Measurements from ENCODE around the gene DUSP22. TPM values are rescaled to one million over a fixed set of nuclear protein-coding genes. Genes with fewer than 3 reads are reported as not detected.

The DUSP22 gene
- total RNA-seq, 1 experiment from 2014 or later, result 34.8 TPM

DNA sequence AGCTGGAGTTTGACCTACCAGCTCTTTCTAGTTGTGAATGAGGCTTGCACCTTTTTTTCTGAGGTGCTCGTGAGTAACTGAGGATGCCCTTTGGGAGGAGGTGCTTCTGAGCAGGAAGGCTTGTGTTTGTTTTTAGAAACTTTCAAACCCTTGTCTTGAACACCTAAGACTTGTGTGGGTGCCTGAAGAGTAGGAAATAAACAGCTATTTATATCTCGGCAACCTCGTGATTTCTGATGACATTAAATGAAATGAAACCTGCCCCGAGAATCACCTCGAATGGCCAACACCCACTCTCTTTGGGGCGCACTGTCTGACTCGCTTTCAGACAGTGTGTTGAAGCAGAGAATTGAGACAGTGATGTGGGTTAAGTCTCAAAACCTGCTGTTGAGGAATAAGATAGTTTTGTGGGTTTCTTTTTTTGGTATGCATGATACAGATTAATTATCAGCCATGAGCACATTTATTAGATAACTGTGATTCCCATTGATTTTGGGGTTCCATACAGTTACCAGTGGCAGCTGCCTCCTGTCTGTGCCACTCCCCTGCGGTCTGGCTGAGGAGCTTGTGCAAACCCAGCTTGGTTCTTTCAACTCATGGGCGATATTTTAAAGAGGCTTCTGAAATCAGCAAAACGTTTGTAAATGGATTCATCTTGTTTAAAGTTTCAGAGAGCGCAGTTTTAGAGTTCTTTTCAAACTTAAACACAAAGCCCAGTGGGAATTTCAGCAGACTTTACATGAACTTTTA lies 107.7 kb downstream of the DUSP22 start:
- intact Hi-C loops (cut with micrococcal nuclease; ENCODE audit: unreplicated experiment), result no loop called here
- DNase-seq (ENCODE audit: low read depth, low spot score), result no peak
- Histone ChIP-seq H3K9me3 (ENCODE audit: control insufficient read depth, insufficient read depth, low read depth, low read length) (no peaks in the 10 kb centered on the region), H3K36me3 (ENCODE audit: control insufficient read depth, insufficient read depth, low read length) (no peaks in the 10 kb centered on the region), H3K4me1 (ENCODE audit: control insufficient read depth, insufficient read depth, low read length) (no peaks in the 10 kb centered on the region; the same call in 1 of the 2 replicates), H3K27ac (ENCODE audit: low read length) (no peak overlapping the region), H3K4me3 (ENCODE audit: low read depth in 2 of 2, low read length in 2 of 2) (0 out of 4 replicates have a peak overlapping the region, but pooled peaks of 1 of the 2 experiments have one; percentile 8), H3K27me3 (ENCODE audit: control insufficient read depth, insufficient read depth, low read length) (peaks cover 5% of the 10 kb centered on the region)
- no peak for ATAC-seq
- in situ Hi-C loops (cut with HindIII; ENCODE audit: low pct_unique_long_range_greater_than_20kb, low sequenced_read_pairs), result no loop called here
- CTCF ChIA-PET, result no interaction called here
- no TSS peak for BruUV-seq (replicated peaks)
- TF ChIP-seq POLR2AphosphoS5 (IDR thresholded peaks at IDR 0.05; ENCODE audit: low read depth, low read length) (no peak), SIN3A (IDR thresholded peaks at IDR 0.05; ENCODE audit: borderline replicate concordance, insufficient read depth, low read depth, low read length) (no peak), TCF7L2 (IDR thresholded peaks at IDR 0.05; ENCODE audit: low read depth, low read length) (no peak)
- TF ChIP-seq, protein P1, sequence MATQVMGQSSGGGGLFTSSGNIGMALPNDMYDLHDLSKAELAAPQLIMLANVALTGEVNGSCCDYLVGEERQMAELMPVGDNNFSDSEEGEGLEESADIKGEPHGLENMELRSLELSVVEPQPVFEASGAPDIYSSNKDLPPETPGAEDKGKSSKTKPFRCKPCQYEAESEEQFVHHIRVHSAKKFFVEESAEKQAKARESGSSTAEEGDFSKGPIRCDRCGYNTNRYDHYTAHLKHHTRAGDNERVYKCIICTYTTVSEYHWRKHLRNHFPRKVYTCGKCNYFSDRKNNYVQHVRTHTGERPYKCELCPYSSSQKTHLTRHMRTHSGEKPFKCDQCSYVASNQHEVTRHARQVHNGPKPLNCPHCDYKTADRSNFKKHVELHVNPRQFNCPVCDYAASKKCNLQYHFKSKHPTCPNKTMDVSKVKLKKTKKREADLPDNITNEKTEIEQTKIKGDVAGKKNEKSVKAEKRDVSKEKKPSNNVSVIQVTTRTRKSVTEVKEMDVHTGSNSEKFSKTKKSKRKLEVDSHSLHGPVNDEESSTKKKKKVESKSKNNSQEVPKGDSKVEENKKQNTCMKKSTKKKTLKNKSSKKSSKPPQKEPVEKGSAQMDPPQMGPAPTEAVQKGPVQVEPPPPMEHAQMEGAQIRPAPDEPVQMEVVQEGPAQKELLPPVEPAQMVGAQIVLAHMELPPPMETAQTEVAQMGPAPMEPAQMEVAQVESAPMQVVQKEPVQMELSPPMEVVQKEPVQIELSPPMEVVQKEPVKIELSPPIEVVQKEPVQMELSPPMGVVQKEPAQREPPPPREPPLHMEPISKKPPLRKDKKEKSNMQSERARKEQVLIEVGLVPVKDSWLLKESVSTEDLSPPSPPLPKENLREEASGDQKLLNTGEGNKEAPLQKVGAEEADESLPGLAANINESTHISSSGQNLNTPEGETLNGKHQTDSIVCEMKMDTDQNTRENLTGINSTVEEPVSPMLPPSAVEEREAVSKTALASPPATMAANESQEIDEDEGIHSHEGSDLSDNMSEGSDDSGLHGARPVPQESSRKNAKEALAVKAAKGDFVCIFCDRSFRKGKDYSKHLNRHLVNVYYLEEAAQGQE (IDR thresholded peaks at IDR 0.05; ENCODE audit: insufficient read depth in 1 of 2, low read depth in 2 of 2, low read length in 1 of 2), result no peak
- TF ChIP-seq, protein P2, sequence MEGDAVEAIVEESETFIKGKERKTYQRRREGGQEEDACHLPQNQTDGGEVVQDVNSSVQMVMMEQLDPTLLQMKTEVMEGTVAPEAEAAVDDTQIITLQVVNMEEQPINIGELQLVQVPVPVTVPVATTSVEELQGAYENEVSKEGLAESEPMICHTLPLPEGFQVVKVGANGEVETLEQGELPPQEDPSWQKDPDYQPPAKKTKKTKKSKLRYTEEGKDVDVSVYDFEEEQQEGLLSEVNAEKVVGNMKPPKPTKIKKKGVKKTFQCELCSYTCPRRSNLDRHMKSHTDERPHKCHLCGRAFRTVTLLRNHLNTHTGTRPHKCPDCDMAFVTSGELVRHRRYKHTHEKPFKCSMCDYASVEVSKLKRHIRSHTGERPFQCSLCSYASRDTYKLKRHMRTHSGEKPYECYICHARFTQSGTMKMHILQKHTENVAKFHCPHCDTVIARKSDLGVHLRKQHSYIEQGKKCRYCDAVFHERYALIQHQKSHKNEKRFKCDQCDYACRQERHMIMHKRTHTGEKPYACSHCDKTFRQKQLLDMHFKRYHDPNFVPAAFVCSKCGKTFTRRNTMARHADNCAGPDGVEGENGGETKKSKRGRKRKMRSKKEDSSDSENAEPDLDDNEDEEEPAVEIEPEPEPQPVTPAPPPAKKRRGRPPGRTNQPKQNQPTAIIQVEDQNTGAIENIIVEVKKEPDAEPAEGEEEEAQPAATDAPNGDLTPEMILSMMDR (IDR thresholded peaks at IDR 0.05), result no peak
- POLR2A ChIA-PET, result interaction anchor here (0.7 kb wide), 1 partner anchor 207 kb away, joined by 3 read pairs; no protein-coding TSS in a partner anchor

DNA sequence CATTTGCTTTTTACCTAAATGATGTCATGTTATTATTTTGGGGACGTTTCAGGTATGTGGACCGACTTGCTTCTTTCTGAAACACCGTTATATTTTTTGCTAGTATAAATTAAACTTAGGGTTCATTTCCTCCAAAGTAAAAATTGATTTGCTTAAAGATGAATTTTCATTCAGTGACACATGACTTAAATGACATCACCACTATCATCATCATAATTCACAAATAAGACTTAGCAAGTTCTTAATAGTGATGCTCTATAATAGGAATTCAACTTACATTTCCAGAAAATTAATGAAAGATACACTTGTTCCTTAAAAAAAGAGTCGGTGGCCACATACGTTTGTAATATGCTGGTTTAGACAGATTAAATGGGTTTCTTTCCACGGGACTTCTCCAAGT lies 108.5 kb downstream of the DUSP22 start:
- no peak for ATAC-seq
- in situ Hi-C loops (cut with HindIII; ENCODE audit: low pct_unique_long_range_greater_than_20kb, low sequenced_read_pairs), result no loop called here
- intact Hi-C loops (cut with micrococcal nuclease; ENCODE audit: unreplicated experiment), result no loop called here
- BruUV-seq (replicated peaks), result no TSS peak
- Histone ChIP-seq H3K27me3 (ENCODE audit: control insufficient read depth, insufficient read depth, low read length) (peaks cover 5% of the 10 kb centered on the region), H3K4me3 (ENCODE audit: low read depth in 2 of 2, low read length in 2 of 2) (no peak overlapping the region), H3K9me3 (ENCODE audit: control insufficient read depth, insufficient read depth, low read depth, low read length) (0 out of 2 replicates have a peak, but pooled peaks cover 3% of the 10 kb centered on the region), H3K4me1 (ENCODE audit: control insufficient read depth, insufficient read depth, low read length) (no peaks in the 10 kb centered on the region; the same call in 1 of the 2 replicates), H3K36me3 (ENCODE audit: control insufficient read depth, insufficient read depth, low read length) (no peaks in the 10 kb centered on the region), H3K27ac (ENCODE audit: low read length) (no peak overlapping the region)
- POLR2A ChIA-PET, result no interaction called here
- CTCF ChIA-PET, result interaction anchor here (0.6 kb wide), 1 partner anchor 251 kb away, joined by 3 read pairs; no protein-coding TSS in a partner anchor
- DNase-seq (ENCODE audit: low read depth, low spot score), result no peak
- no peak for TF ChIP-seq POLR2AphosphoS5 (IDR thresholded peaks at IDR 0.05; ENCODE audit: low read depth, low read length)
- TF ChIP-seq, protein P2 (IDR thresholded peaks at IDR 0.05), result no peak

Other genes with a start within 250 kb of the DUSP22 start
- gene IRF4, start 99.3 kb downstream of the DUSP22 start, total RNA-seq (2021; ENCODE audit: unreplicated experiment), result 0.72 TPM